ENCODE measurements around the gene UNC93A.
"Not testable (repeated sequence)": the region's sequence is repeated elsewhere in the genome, so short reads cannot be mapped to it uniquely, and the experiment has no call there.

UNC93A gene

DNA sequence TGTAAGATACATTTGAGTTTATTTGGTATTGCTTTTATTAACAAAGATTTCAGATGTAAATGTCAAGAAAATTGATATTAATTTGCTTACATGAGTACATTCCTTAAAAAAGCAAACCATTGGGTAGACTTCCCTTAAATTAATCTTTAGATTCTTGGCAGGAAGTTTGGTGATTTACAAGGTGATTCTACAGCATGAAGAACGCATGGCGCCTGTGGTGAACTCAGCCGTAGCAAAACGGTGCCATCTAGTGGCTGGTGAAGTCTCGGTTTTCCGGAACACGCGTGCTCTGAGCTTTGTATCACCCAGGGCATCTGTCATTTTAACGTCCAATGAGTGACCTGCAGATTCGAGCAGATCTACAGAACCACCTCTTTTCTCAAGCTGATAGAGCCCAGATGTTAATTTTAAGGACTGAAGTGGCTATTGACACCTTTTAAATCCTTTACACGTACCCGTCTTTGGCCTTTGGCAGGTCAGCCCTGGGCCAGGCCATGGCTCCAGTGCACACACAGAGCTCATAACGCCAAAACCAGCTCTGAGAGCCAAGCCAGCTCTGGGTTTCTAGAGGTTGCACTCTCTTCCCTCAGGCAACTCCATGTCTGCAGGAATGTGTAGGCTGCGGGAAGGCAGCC is 2.4 kb upstream of the UNC93A start:
- not testable (repeated sequence) for H3K4me1 ChIP-seq (ENCODE audit: control insufficient read depth in 1 of 2, insufficient read depth in 2 of 2, low read length in 2 of 2); H3K4me3 ChIP-seq (ENCODE audit: low read depth in 1 of 2, low read length in 2 of 2); H3K36me3 ChIP-seq (ENCODE audit: control insufficient read depth in 1 of 2, insufficient read depth in 2 of 2, low read length in 2 of 2); H3K27ac ChIP-seq (ENCODE audit: low read length); H3K9me3 ChIP-seq (ENCODE audit: control insufficient read depth in 1 of 2, low read length in 2 of 2); H3K27me3 ChIP-seq (ENCODE audit: low read depth, low read length)

- H3K4me1 ChIP-seq (ENCODE audit: control insufficient read depth in 1 of 2, insufficient read depth in 2 of 2, low read length in 2 of 2); H3K4me3 ChIP-seq (ENCODE audit: low read depth in 1 of 2, low read length in 2 of 2); H3K27me3 ChIP-seq (ENCODE audit: low read depth, low read length); H3K9me3 ChIP-seq (ENCODE audit: control insufficient read depth in 1 of 2, low read length in 2 of 2); H3K27ac ChIP-seq (ENCODE audit: low read length); H3K36me3 ChIP-seq (ENCODE audit: control insufficient read depth in 1 of 2, insufficient read depth in 2 of 2, low read length in 2 of 2): not testable (repeated sequence)
These were observed 1.8 kb upstream of the UNC93A start for GRCh38 chr6:167289291-167289690.

DNA sequence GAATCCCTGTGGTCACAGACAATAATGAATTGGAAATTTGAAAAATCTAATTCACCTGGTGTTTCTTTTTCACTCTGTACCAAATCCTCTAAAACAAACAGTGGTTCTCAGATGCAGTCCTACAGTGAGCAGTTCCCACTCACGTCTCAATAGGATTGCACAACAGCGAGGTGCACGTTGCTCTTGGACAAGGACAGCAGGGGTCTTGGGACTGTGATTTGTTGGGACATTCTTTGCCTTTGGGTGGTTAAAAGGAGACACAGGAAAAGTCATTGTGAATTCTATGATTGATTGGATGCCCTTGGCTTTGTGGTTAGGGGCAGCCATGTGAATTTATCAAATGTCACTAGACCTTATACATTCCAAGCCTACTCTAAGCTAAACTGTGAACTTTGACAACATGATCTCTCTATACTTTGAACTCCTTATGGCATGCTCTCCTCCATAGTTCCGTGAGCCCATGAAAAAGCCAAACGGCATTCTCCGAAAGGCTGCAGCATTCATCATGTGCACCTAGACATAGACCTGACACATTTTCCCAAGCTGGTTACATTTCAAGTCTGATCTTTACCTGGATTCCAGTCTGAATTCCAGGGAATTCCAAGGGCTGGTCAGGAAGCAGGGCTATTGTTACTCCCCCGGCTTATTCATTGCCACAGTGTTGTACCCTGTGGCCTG is 647 bp downstream of the UNC93A start:
- no peaks in the 10 kb centered on the region for H3K9me3 ChIP-seq (ENCODE audit: control insufficient read depth in 1 of 2, low read length in 2 of 2)
- no peaks in the 10 kb centered on the region for H3K4me1 ChIP-seq (ENCODE audit: control insufficient read depth in 1 of 2, insufficient read depth in 2 of 2, low read length in 2 of 2)
- no peak overlapping the region for H3K4me3 ChIP-seq (ENCODE audit: low read depth in 1 of 2, low read length in 2 of 2)
- H3K27ac ChIP-seq (ENCODE audit: low read length), result no peak overlapping the region
- H3K36me3 ChIP-seq (ENCODE audit: control insufficient read depth in 1 of 2, insufficient read depth in 2 of 2, low read length in 2 of 2), result no peaks in the 10 kb centered on the region
- H3K27me3 ChIP-seq (ENCODE audit: low read depth, low read length), result no peaks in the 10 kb centered on the region

- no peaks in the 10 kb centered on the region for H3K9me3 ChIP-seq (ENCODE audit: control insufficient read depth in 1 of 2, low read length in 2 of 2)
- H3K4me1 ChIP-seq (ENCODE audit: control insufficient read depth in 1 of 2, insufficient read depth in 2 of 2, low read length in 2 of 2), result no peaks in the 10 kb centered on the region
- H3K27ac ChIP-seq (ENCODE audit: low read length), result no peak overlapping the region
- H3K36me3 ChIP-seq (ENCODE audit: control insufficient read depth in 1 of 2, insufficient read depth in 2 of 2, low read length in 2 of 2), result no peaks in the 10 kb centered on the region
- no peak overlapping the region for H3K4me3 ChIP-seq (ENCODE audit: low read depth in 1 of 2, low read length in 2 of 2)
- H3K27me3 ChIP-seq (ENCODE audit: low read depth, low read length), result no peaks in the 10 kb centered on the region
These were observed 1.4 kb downstream of the UNC93A start for GRCh38 chr6:167292301-167293087.

GRCh38 chr6:167293088-167293589 is 2.0 kb downstream of the UNC93A start:
- H3K9me3 ChIP-seq (ENCODE audit: control insufficient read depth in 1 of 2, low read length in 2 of 2), result no peaks in the 10 kb centered on the region
- H3K36me3 ChIP-seq (ENCODE audit: control insufficient read depth in 1 of 2, insufficient read depth in 2 of 2, low read length in 2 of 2), result no peaks in the 10 kb centered on the region
- no peaks in the 10 kb centered on the region for H3K4me1 ChIP-seq (ENCODE audit: control insufficient read depth in 1 of 2, insufficient read depth in 2 of 2, low read length in 2 of 2)
- H3K4me3 ChIP-seq (ENCODE audit: low read depth in 1 of 2, low read length in 2 of 2), result no peak overlapping the region
- no peaks in the 10 kb centered on the region for H3K27me3 ChIP-seq (ENCODE audit: low read depth, low read length)
- no peak overlapping the region for H3K27ac ChIP-seq (ENCODE audit: low read length)

GRCh38 chr6:167293590-167294091 is 2.5 kb downstream of the UNC93A start:
- H3K4me1 ChIP-seq (ENCODE audit: control insufficient read depth in 1 of 2, insufficient read depth in 2 of 2, low read length in 2 of 2), result no peaks in the 10 kb centered on the region
- no peak overlapping the region for H3K4me3 ChIP-seq (ENCODE audit: low read depth in 1 of 2, low read length in 2 of 2)
- no peaks in the 10 kb centered on the region for H3K36me3 ChIP-seq (ENCODE audit: control insufficient read depth in 1 of 2, insufficient read depth in 2 of 2, low read length in 2 of 2)
- H3K27ac ChIP-seq (ENCODE audit: low read length), result no peak overlapping the region
- no peaks in the 10 kb centered on the region for H3K9me3 ChIP-seq (ENCODE audit: control insufficient read depth in 1 of 2, low read length in 2 of 2)
- H3K27me3 ChIP-seq (ENCODE audit: low read depth, low read length), result no peaks in the 10 kb centered on the region

DNA sequence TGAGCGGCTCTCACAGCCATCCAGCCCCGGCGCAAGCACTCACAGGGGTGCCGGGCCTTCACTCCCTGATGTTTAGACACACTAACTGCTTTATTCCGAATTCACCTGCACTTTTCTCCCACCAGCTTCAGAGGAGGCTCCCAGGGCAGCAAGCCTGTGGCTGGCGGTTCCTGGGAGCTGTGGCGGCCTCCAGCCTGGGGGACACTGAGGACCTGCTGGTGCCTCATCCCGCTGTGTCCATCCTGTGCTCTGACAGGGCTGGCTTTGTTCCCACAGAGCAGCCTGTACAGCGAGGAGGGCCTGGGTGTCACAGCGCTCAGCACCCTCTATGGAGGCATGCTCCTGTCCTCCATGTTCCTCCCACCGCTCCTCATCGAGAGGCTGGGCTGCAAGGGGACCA is 3.1 kb downstream of the UNC93A start:
- no peak overlapping the region for H3K4me3 ChIP-seq (ENCODE audit: low read depth in 1 of 2, low read length in 2 of 2)
- H3K27ac ChIP-seq (ENCODE audit: low read length), result no peak overlapping the region
- H3K4me1 ChIP-seq (ENCODE audit: control insufficient read depth in 1 of 2, insufficient read depth in 2 of 2, low read length in 2 of 2), result no peaks in the 10 kb centered on the region
- H3K27me3 ChIP-seq (ENCODE audit: low read depth, low read length), result no peaks in the 10 kb centered on the region
- no peaks in the 10 kb centered on the region for H3K9me3 ChIP-seq (ENCODE audit: control insufficient read depth in 1 of 2, low read length in 2 of 2)
- no peaks in the 10 kb centered on the region for H3K36me3 ChIP-seq (ENCODE audit: control insufficient read depth in 1 of 2, insufficient read depth in 2 of 2, low read length in 2 of 2)

- Histone ChIP-seq H3K27me3 (ENCODE audit: low read depth, low read length) (no peaks in the 10 kb centered on the region), H3K27ac (ENCODE audit: low read length) (no peak overlapping the region), H3K36me3 (ENCODE audit: control insufficient read depth in 1 of 2, insufficient read depth in 2 of 2, low read length in 2 of 2) (no peaks in the 10 kb centered on the region), H3K9me3 (ENCODE audit: control insufficient read depth in 1 of 2, low read length in 2 of 2) (no peaks in the 10 kb centered on the region), H3K4me1 (ENCODE audit: control insufficient read depth in 1 of 2, insufficient read depth in 2 of 2, low read length in 2 of 2) (no peaks in the 10 kb centered on the region), H3K4me3 (ENCODE audit: low read depth in 1 of 2, low read length in 2 of 2) (no peak overlapping the region)
These were observed 3.8 kb downstream of the UNC93A start for GRCh38 chr6:167294651-167295494.

GRCh38 chr6:167295495-167296292 is 4.6 kb downstream of the UNC93A start:
- H3K4me3 ChIP-seq (ENCODE audit: low read depth in 1 of 2, low read length in 2 of 2), result no peak overlapping the region
- no peaks in the 10 kb centered on the region for H3K9me3 ChIP-seq (ENCODE audit: control insufficient read depth in 1 of 2, low read length in 2 of 2)
- no peak overlapping the region for H3K27ac ChIP-seq (ENCODE audit: low read length)
- H3K4me1 ChIP-seq (ENCODE audit: control insufficient read depth in 1 of 2, insufficient read depth in 2 of 2, low read length in 2 of 2), result no peaks in the 10 kb centered on the region
- no peaks in the 10 kb centered on the region for H3K27me3 ChIP-seq (ENCODE audit: low read depth, low read length)
- no peaks in the 10 kb centered on the region for H3K36me3 ChIP-seq (ENCODE audit: control insufficient read depth in 1 of 2, insufficient read depth in 2 of 2, low read length in 2 of 2)

DNA sequence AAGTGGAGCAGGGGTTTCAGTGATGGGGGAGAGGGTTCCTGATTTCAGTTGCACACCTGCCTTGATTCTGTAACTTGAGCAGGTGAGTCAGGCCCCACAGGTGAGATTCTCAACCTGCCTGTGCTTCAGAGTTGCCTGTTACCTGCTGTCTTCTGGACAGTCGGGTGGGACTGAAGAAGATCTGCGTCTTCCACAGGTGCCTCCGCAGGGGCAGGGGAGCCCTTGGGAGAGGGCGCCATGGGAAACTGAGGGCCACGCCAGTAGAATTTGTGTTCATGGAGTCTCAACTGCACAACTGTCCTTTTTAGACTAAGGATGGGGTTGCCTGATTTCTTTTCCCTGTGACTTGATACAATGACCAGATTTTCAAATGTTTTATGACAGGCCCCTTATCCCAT is 5.2 kb downstream of the UNC93A start:
- Histone ChIP-seq H3K36me3 (ENCODE audit: control insufficient read depth in 1 of 2, insufficient read depth in 2 of 2, low read length in 2 of 2) (no peaks in the 10 kb centered on the region), H3K27ac (ENCODE audit: low read length) (no peak overlapping the region), H3K4me3 (ENCODE audit: low read depth in 1 of 2, low read length in 2 of 2) (no peak overlapping the region), H3K9me3 (ENCODE audit: control insufficient read depth in 1 of 2, low read length in 2 of 2) (no peaks in the 10 kb centered on the region), H3K27me3 (ENCODE audit: low read depth, low read length) (no peaks in the 10 kb centered on the region), H3K4me1 (ENCODE audit: control insufficient read depth in 1 of 2, insufficient read depth in 2 of 2, low read length in 2 of 2) (no peaks in the 10 kb centered on the region)
